SK-N-SH treated with all-trans-retinoic acid at 6 μM for 48 hours (cell line): Measurements from ENCODE around the gene ATN1.

Experiments
- ATAC-seq: fragments of 200-7000 bp; cut with Tn5 transposase; 3 replicates; pipeline ENCODE4 v1.9.1; 2020; ENCODE audit warnings: mild to moderate bottlenecking, moderate library complexity
- ARNTL ChIP-seq: fragments of 450-650 bp; formaldehyde crosslinking; IDR thresholded peaks from 2 replicates; pipeline ENCODE4 v1.5.0; 2020; ENCODE audit warnings: low read depth, mild to moderate bottlenecking, moderate library complexity, borderline replicate concordance
- BACH2 ChIP-seq: fragments of 250-450 bp; sonication (Bioruptor Pico); IDR thresholded peaks from 2 replicates; pipeline ENCODE4 v1.9.0; 2021; ENCODE audit warnings: mild to moderate bottlenecking, borderline replicate concordance
- CREB5 ChIP-seq: fragments of 250-450 bp; sonication (Bioruptor Pico); IDR thresholded peaks from 2 replicates; pipeline ENCODE4 v1.5.1; 2020; ENCODE audit warnings: low read depth, mild to moderate bottlenecking, moderate library complexity
- CSDC2 ChIP-seq: fragments of 250-450 bp; sonication (Bioruptor Pico); IDR thresholded peaks from 2 replicates; pipeline ENCODE4 v1.5.0; 2020; ENCODE audit warnings: mild to moderate bottlenecking, moderate library complexity
- CSRNP3 ChIP-seq: fragments of 250-450 bp; sonication (Bioruptor Pico); IDR thresholded peaks from 2 replicates; pipeline ENCODE4 v1.5.1; 2021; ENCODE audit warnings: mild to moderate bottlenecking, moderate library complexity
- ESRRG ChIP-seq: fragments of 250-450 bp; sonication (Bioruptor Pico); IDR thresholded peaks from 2 replicates; pipeline ENCODE4 v1.6.1; 2021; ENCODE audit warnings: mild to moderate bottlenecking
- ISL1 ChIP-seq: fragments of 250-450 bp; sonication (Bioruptor Pico); IDR thresholded peaks from 2 replicates; pipeline ENCODE4 v2.1.2; 2022; ENCODE audit warnings: mild to moderate bottlenecking, moderate library complexity
- OSR1 ChIP-seq: fragments of 250-450 bp; sonication (Bioruptor Pico); IDR thresholded peaks from 2 replicates; pipeline ENCODE4 v1.8.0; 2022; ENCODE audit warnings: moderate library complexity, mild to moderate bottlenecking, inconsistent platforms
- PATZ1 ChIP-seq: fragments of 250-450 bp; sonication (Bioruptor Pico); IDR thresholded peaks from 2 replicates; pipeline ENCODE4 v1.8.0; 2020; ENCODE audit warnings: mild to moderate bottlenecking, moderate library complexity, borderline replicate concordance
- POU6F1 ChIP-seq: fragments of 250-450 bp; sonication (Bioruptor Pico); IDR thresholded peaks from 2 replicates; pipeline ENCODE4 v1.8.0; 2021; ENCODE audit warnings: low read depth, mild to moderate bottlenecking, moderate library complexity, borderline replicate concordance
- PPARA ChIP-seq: fragments of 250-450 bp; sonication (Bioruptor Pico); IDR thresholded peaks from 2 replicates; pipeline ENCODE4 v1.5.0; 2020; ENCODE audit warnings: mild to moderate bottlenecking, borderline replicate concordance
- RARB ChIP-seq: fragments of 250-450 bp; sonication (Bioruptor Pico); IDR thresholded peaks from 2 replicates; pipeline ENCODE4 v1.8.0; 2021; ENCODE audit warnings: mild to moderate bottlenecking, moderate library complexity
- SNAI2 ChIP-seq: fragments of 250-450 bp; sonication (Bioruptor Pico); IDR thresholded peaks from 2 replicates; pipeline ENCODE4 v1.5.0; 2020; ENCODE audit warnings: mild to moderate bottlenecking, moderate library complexity
- TCF4 ChIP-seq: fragments of 250-450 bp; sonication (Bioruptor Pico); IDR thresholded peaks from 2 replicates; pipeline ENCODE4 v1.8.0; 2021; ENCODE audit warnings: mild to moderate bottlenecking, moderate library complexity, borderline replicate concordance
- TOX ChIP-seq: fragments of 250-450 bp; sonication (Bioruptor Pico); IDR thresholded peaks from 2 replicates; pipeline ENCODE4 v1.8.0; 2021; ENCODE audit warnings: mild to moderate bottlenecking, moderate library complexity, borderline replicate concordance
- TSHZ2 ChIP-seq: fragments of 250-450 bp; sonication (Bioruptor Pico); IDR thresholded peaks from 2 replicates; pipeline ENCODE4 v1.5.0; 2020; ENCODE audit warnings: mild to moderate bottlenecking, moderate library complexity
- ZC3H10 ChIP-seq: fragments of 250-450 bp; sonication (Bioruptor Pico); IDR thresholded peaks from 2 replicates; pipeline ENCODE4 v1.5.1; 2021; ENCODE audit warnings: mild to moderate bottlenecking, moderate library complexity
- ZFP3 ChIP-seq: fragments of 250-450 bp; sonication (Bioruptor Pico); IDR thresholded peaks from 2 replicates; pipeline ENCODE4 v1.5.0; 2020; ENCODE audit warnings: mild to moderate bottlenecking, moderate library complexity
- ZFP30 ChIP-seq: fragments of 450-650 bp; formaldehyde crosslinking; IDR thresholded peaks from 2 replicates; pipeline ENCODE4 v1.5.0; 2022; ENCODE audit warnings: mild to moderate bottlenecking, moderate library complexity
- ZNF565 ChIP-seq: fragments of 450-650 bp; formaldehyde crosslinking; conservative IDR thresholded peaks from 2 replicates; pipeline ENCODE4 v1.5.0; 2020; ENCODE audit warnings: low read depth, mild to moderate bottlenecking, moderate library complexity
- ZNF70 ChIP-seq: fragments of 450-650 bp; formaldehyde crosslinking; IDR thresholded peaks from 2 replicates; pipeline ENCODE4 v1.5.0; 2020; ENCODE audit warnings: mild to moderate bottlenecking, moderate library complexity
- ZNF8 ChIP-seq: fragments of 450-650 bp; formaldehyde crosslinking; IDR thresholded peaks from 2 replicates; pipeline ENCODE4 v1.5.0; 2020; ENCODE audit warnings: mild to moderate bottlenecking, moderate library complexity

The ATN1 gene

GRCh38 chr12:6917491-6918231 is 10.1 kb upstream of the ATN1 start:
- ATAC-seq = no peak
- no peak for TF ChIP-seq ZC3H10 (CRISPR knock-in tag)
- no peak for TF ChIP-seq PPARA (CRISPR knock-in tag)
- TF ChIP-seq RARB (CRISPR knock-in tag) = no peak
- TF ChIP-seq ZNF565 (CRISPR knock-in tag) = no peak

GRCh38 chr12:6919588-6919987 is 8.2 kb upstream of the ATN1 start:
- no peak for TF ChIP-seq CSRNP3 (CRISPR knock-in tag)
- no peak for TF ChIP-seq RARB (CRISPR knock-in tag)
- TF ChIP-seq PATZ1 (CRISPR knock-in tag) = no peak
- TF ChIP-seq ZC3H10 (CRISPR knock-in tag) = no peak
- no peak for TF ChIP-seq ZFP30
- no peak for TF ChIP-seq CSDC2
- TF ChIP-seq BACH2 (CRISPR knock-in tag) = no peak
- no peak for TF ChIP-seq OSR1 (CRISPR knock-in tag)
- TF ChIP-seq POU6F1 (CRISPR knock-in tag) = no peak
- no peak for TF ChIP-seq ZNF565 (CRISPR knock-in tag)
- no peak for TF ChIP-seq TCF4
- no peak for TF ChIP-seq SNAI2
- TF ChIP-seq ZNF70 (CRISPR knock-in tag) = no peak
- no peak for TF ChIP-seq CREB5 (CRISPR knock-in tag)
- no peak for TF ChIP-seq TOX
- TF ChIP-seq, all 23 proteins: peak for 0
- ATAC-seq = no peak

GRCh38 chr12:6921539-6921938 is 6.2 kb upstream of the ATN1 start:
- TF ChIP-seq ESRRG (CRISPR knock-in tag) (no peak), ZNF8 (CRISPR knock-in tag) (no peak), ZFP3 (no peak), BACH2 (CRISPR knock-in tag) (no peak), ARNTL (no peak), TSHZ2 (CRISPR knock-in tag) (no peak), CSDC2 (no peak), ISL1 (no peak), CSRNP3 (CRISPR knock-in tag) (no peak)
- TF ChIP-seq, all 23 proteins: peak for 0
- no peak for ATAC-seq
